GM23248 (cell line): ENCODE data around the gene SWAP70. TPM values are rescaled to one million over a fixed set of nuclear protein-coding genes. Genes with fewer than 3 reads are reported as not detected.

Experiments
- DNase-seq: peaks from one replicate; pipeline ENCODE4 v3.0.0-alpha.2; 2015
- H2AFZ ChIP-seq: fragments of 200-600 bp; sonication (generic); 2 replicates; pipeline ENCODE4 v1.6.1; 2016; ENCODE audit warnings: antibody characterized with exemption
- H3F3A ChIP-seq: fragments of 200-600 bp; sonication (generic); 2 replicates; pipeline ENCODE4 v1.6.1; 2016; ENCODE audit warnings: mild to moderate bottlenecking, antibody characterized with exemption, mixed run types; ENCODE audit not compliant: insufficient read depth
- H3K27ac ChIP-seq: fragments of 200-600 bp; sonication (generic); 2 replicates; pipeline ENCODE4 v1.5.1; 2016; ENCODE audit warnings: mild to moderate bottlenecking
- H3K27me3 ChIP-seq: fragments of 200-600 bp; sonication (generic); replicated peaks from 2 replicates; pipeline ENCODE4 v1.6.1; 2016; ENCODE audit warnings: mild to moderate bottlenecking; ENCODE audit not compliant: insufficient read depth
- H3K36me3 ChIP-seq: fragments of 200-600 bp; sonication (generic); 2 replicates; pipeline ENCODE4 v1.6.1; 2016; ENCODE audit warnings: low read depth, mild to moderate bottlenecking
- H3K4me1 ChIP-seq: fragments of 200-600 bp; sonication (generic); 2 replicates; pipeline ENCODE4 v1.6.1; 2016; ENCODE audit warnings: mild to moderate bottlenecking; ENCODE audit not compliant: insufficient read depth
- H3K4me2 ChIP-seq: fragments of 200-600 bp; sonication (generic); one replicate; pipeline ENCODE4 v1.6.1; 2016; ENCODE audit warnings: mild to moderate bottlenecking; ENCODE audit not compliant: unreplicated experiment
- H3K4me3 ChIP-seq: fragments of 200-600 bp; sonication (generic); 2 replicates; pipeline ENCODE4 v1.5.1; 2016; ENCODE audit warnings: mild to moderate bottlenecking
- H3K79me2 ChIP-seq: fragments of 200-600 bp; sonication (generic); 2 replicates; pipeline ENCODE4 v1.6.1; 2016; ENCODE audit warnings: mild to moderate bottlenecking; ENCODE audit not compliant: insufficient read depth
- H3K9ac ChIP-seq: fragments of 200-600 bp; sonication (generic); 2 replicates; pipeline ENCODE4 v1.6.1; 2016; ENCODE audit warnings: mild to moderate bottlenecking
- H3K9me2 ChIP-seq: fragments of 200-600 bp; sonication (generic); 2 replicates; pipeline ENCODE4 v1.6.1; 2016; ENCODE audit warnings: mixed run types, mild to moderate bottlenecking, moderate library complexity; ENCODE audit not compliant: insufficient read depth
- H3K9me3 ChIP-seq: fragments of 200-600 bp; sonication (generic); one replicate; pipeline ENCODE4 v1.6.1; 2017; ENCODE audit warnings: low read depth
- H4K20me1 ChIP-seq: fragments of 200-600 bp; sonication (generic); 2 replicates; pipeline ENCODE4 v1.6.0; 2016; ENCODE audit not compliant: insufficient read depth
- EZH2 ChIP-seq: fragments of 200-600 bp; sonication (generic); IDR thresholded peaks from 2 replicates; pipeline ENCODE4 v1.6.1; 2018; ENCODE audit warnings: antibody characterized with exemption, mild to moderate bottlenecking; ENCODE audit not compliant: insufficient read depth, poor library complexity, severe bottlenecking
- EZH2phosphoT487 ChIP-seq: fragments of 200-600 bp; sonication (generic); IDR thresholded peaks from 2 replicates; pipeline ENCODE4 v1.6.1; 2018; ENCODE audit warnings: antibody characterized with exemption, moderate library complexity, mild to moderate bottlenecking, low read depth; ENCODE audit not compliant: insufficient read depth
- WGBS, 2 experiments: methylation state at CpG; one replicate each; pipeline ENCODE4 v1.1.6; 2015 to 2017; ENCODE audit warnings: low lambda C conversion rate in 2 of 2, low coverage in 1 of 2; ENCODE audit errors: missing lambda C conversion rate in 2 of 2; 5-methylcytosine and 5-hydroxymethylcytosine counted together
- in situ Hi-C: fragments of 300-500 bp; cut with MboI; formaldehyde crosslinking; loops from 2 replicates; pipeline ENCODE4 v1.15.0; 2020
- polyA plus RNA-seq: library from polyadenylated mRNA; unstranded; fragments of >200 nt; fragmentation: Nextera tagmentation; extraction: Ambion mirVana; gene quantifications from 2 replicates; pipeline ENCODE4 v1.2.1, GENCODE V29; 2016
- total RNA-seq: library from RNA; depleted of rRNA; stranded (reverse); fragments of >200 nt; shearing (Covaris generic); gene quantifications from 2 replicates; pipeline ENCODE4 v1.2.3, GENCODE V29; 2014

Gene SWAP70
- total and polyA plus RNA-seq, 2 experiments from 2014 or later: 46.4 to 73.3 TPM

DNA sequence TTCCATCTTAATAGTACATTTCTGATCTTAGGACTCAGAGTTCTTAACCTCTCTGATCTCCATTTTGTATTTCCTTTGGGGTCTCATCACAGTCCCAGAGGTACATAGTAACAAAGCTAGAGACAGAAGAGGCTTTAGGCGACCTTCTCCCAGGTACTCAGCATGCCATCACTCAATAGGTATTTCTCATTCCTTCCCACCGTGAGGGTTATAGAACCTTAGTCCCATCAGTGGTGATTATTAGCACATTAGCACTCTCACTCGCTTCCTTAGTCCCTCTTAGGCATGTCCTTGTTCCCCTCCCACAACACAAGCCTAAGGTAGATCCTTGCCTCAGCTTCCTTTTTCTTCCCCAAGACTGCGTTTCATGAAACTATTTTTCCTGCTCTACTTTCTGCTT, 14.7 kb downstream of the SWAP70 start:
- WGBS, 2 experiments: 93 to 97% methylated on average over 4 of the region's 4 CpGs
- in situ Hi-C loops: no loop called here
- H3K27me3 ChIP-seq: no peaks in the 10 kb centered on the region
- no peaks in the 10 kb centered on the region for H3K9me2 ChIP-seq
- peaks cover 11% of the 10 kb centered on the region for H3K4me1 ChIP-seq
- no peak overlapping the region for H2AFZ ChIP-seq
- H3K27ac ChIP-seq: no peak overlapping the region
- peaks cover 100% of the 10 kb centered on the region for H3K79me2 ChIP-seq
- no peak overlapping the region for H3K4me2 ChIP-seq
- H3K9ac ChIP-seq: no peak overlapping the region
- no peak for DNase-seq
- TF ChIP-seq EZH2phosphoT487: no peak
- TF ChIP-seq EZH2: no peak
- no peaks in the 10 kb centered on the region for H3K9me3 ChIP-seq
- peaks cover 9% of the 10 kb centered on the region; the same call in 1 of the 2 replicates for H4K20me1 ChIP-seq
- no peak overlapping the region for H3K4me3 ChIP-seq
- H3K36me3 ChIP-seq: peaks cover 7% of the 10 kb centered on the region; the same call in 1 of the 2 replicates
- H3F3A ChIP-seq: 0 out of 2 replicates have a peak, but pooled peaks cover 5% of the 10 kb centered on the region

- H3K4me3 ChIP-seq: no peak overlapping the region
- no peaks in the 10 kb centered on the region for H3K9me3 ChIP-seq
- TF ChIP-seq EZH2 (no peak), EZH2phosphoT487 (no peak)
- H3K79me2 ChIP-seq: peaks cover 100% of the 10 kb centered on the region
- 0 out of 2 replicates have a peak, but pooled peaks cover 5% of the 10 kb centered on the region for H3F3A ChIP-seq
- peaks cover 11% of the 10 kb centered on the region for H3K4me1 ChIP-seq
- H4K20me1 ChIP-seq: peaks cover 9% of the 10 kb centered on the region; the same call in 1 of the 2 replicates
- in situ Hi-C loops: no loop called here
- 94 to 98% methylated on average over 4 of the region's 4 CpGs for WGBS, 2 experiments
- no peak for DNase-seq
- no peak overlapping the region for H3K9ac ChIP-seq
- peaks cover 7% of the 10 kb centered on the region; the same call in 1 of the 2 replicates for H3K36me3 ChIP-seq
- H3K27ac ChIP-seq: no peak overlapping the region
- H3K9me2 ChIP-seq: no peaks in the 10 kb centered on the region
- no peak overlapping the region for H3K4me2 ChIP-seq
- no peaks in the 10 kb centered on the region for H3K27me3 ChIP-seq
- no peak overlapping the region for H2AFZ ChIP-seq
Measured at GRCh38 chr11:9680028-9680427, 16.2 kb downstream of the SWAP70 start.

DNA sequence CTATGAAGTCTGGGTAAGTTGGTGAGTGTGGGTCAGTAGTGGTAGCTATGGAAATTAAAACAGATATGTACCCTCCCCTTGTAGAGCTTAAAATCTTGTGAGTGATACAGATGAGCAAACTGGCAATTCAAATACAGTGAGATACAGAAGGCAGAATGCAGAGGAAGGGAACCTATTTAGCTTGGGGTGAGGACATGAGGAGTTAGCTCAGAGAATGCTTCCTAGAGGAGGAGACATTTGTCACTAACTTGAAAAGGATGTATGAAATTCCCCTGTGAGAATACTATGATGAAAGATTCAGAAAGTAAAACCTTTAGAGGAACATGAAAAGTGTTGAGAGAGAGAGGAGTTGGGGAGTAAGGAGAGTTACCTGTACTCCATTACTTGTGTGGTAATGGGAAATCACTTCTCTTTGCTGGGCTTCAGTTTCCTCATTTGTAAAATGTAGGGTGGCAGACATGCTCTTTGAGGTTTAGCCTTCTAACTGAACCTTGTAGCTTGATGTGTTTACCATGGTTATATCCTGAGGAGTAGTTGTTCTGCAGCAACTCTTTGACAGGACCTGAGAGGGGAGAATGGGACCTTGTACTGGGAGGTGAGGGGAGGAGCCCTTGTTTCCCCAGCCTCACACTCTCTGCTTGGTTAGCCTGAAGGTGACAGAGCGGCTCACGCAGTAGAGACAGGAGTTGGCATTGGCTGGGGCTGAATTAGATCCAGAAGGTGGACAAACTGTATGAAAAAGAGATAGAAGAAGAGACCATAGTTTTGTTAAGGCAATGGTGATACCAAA, 17.9 kb downstream of the SWAP70 start:
- no peak overlapping the region for H3K4me2 ChIP-seq
- H3K9me3 ChIP-seq: no peaks in the 10 kb centered on the region
- H3K9me2 ChIP-seq: no peaks in the 10 kb centered on the region
- peaks cover 11% of the 10 kb centered on the region for H3K4me1 ChIP-seq
- no peak overlapping the region for H3K4me3 ChIP-seq
- H3K27ac ChIP-seq: no peak overlapping the region
- H3K9ac ChIP-seq: no peak overlapping the region
- H3K36me3 ChIP-seq: peaks cover 11% of the 10 kb centered on the region; the same call in 1 of the 2 replicates
- H4K20me1 ChIP-seq: peaks cover 9% of the 10 kb centered on the region; the same call in 1 of the 2 replicates
- DNase-seq: no peak
- WGBS, 2 experiments: 96 to 98% methylated on average over 2 of the region's 2 CpGs
- H3K79me2 ChIP-seq: peaks cover 99% of the 10 kb centered on the region
- no peak overlapping the region for H2AFZ ChIP-seq
- no peaks in the 10 kb centered on the region for H3K27me3 ChIP-seq
- peaks cover 4% of the 10 kb centered on the region; the same call in 1 of the 2 replicates for H3F3A ChIP-seq
- in situ Hi-C loops: no loop called here
- no peak for TF ChIP-seq EZH2phosphoT487
- no peak for TF ChIP-seq EZH2

GRCh38 chr11:9687711-9688477, 24.0 kb downstream of the SWAP70 start:
- Histone ChIP-seq H3K36me3 (0 out of 2 replicates have a peak, but pooled peaks cover 7% of the 10 kb centered on the region), H2AFZ (no peak overlapping the region), H3K4me3 (no peak overlapping the region), H3K4me1 (peaks cover 54% of the 10 kb centered on the region), H3K27ac (peak overlapping the region; percentile 77; the same call in 1 of the 2 replicates), H3K9ac (no peak overlapping the region), H3K9me2 (no peaks in the 10 kb centered on the region), H3K4me2 (peak overlapping the region; percentile 26), H3K79me2 (peaks cover 93% of the 10 kb centered on the region), H3F3A (peaks cover 54% of the 10 kb centered on the region), H4K20me1 (no peaks in the 10 kb centered on the region; the same call in 1 of the 2 replicates), H3K9me3 (no peaks in the 10 kb centered on the region), H3K27me3 (no peaks in the 10 kb centered on the region)
- peak; percentile 32 for DNase-seq
- in situ Hi-C loops: no loop called here
- WGBS, 2 experiments: 76 to 80% methylated on average over 2 of the region's 2 CpGs
- no peak for TF ChIP-seq EZH2phosphoT487
- no peak for TF ChIP-seq EZH2
